Measurements from ENCODE around the gene SPEM3.

SPEM3 gene

GRCh38 chr17:7428557-7428956, at the start of gene SPEM3:
Gene SPEM3 (plus strand): TSS chr17:7428857. CDS start chr17:7428903, 46 bp downstream.
- H3K4me3 ChIP-seq (replicated peaks in 1 of 2; ENCODE audit: low read depth in 2 of 2, low read length in 2 of 2): no peak within 1 kb of the TSS
- DNase-seq (ENCODE audit: low read depth in 2 of 2): no peak
- TF ChIP-seq, protein P1, sequence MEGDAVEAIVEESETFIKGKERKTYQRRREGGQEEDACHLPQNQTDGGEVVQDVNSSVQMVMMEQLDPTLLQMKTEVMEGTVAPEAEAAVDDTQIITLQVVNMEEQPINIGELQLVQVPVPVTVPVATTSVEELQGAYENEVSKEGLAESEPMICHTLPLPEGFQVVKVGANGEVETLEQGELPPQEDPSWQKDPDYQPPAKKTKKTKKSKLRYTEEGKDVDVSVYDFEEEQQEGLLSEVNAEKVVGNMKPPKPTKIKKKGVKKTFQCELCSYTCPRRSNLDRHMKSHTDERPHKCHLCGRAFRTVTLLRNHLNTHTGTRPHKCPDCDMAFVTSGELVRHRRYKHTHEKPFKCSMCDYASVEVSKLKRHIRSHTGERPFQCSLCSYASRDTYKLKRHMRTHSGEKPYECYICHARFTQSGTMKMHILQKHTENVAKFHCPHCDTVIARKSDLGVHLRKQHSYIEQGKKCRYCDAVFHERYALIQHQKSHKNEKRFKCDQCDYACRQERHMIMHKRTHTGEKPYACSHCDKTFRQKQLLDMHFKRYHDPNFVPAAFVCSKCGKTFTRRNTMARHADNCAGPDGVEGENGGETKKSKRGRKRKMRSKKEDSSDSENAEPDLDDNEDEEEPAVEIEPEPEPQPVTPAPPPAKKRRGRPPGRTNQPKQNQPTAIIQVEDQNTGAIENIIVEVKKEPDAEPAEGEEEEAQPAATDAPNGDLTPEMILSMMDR (IDR thresholded peaks at IDR 0.05; ENCODE audit: low read depth, low read length): no peak

- TF ChIP-seq, protein P1 (IDR thresholded peaks at IDR 0.05; ENCODE audit: low read depth, low read length): no peak
- DNase-seq (ENCODE audit: low read depth in 2 of 2): no peak
- H3K4me3 ChIP-seq (replicated peaks in 1 of 2; ENCODE audit: low read depth in 2 of 2, low read length in 2 of 2): no peak overlapping the region
Observed at GRCh38 chr17:7379134-7379533, 49.5 kb upstream of the SPEM3 start.

DNA sequence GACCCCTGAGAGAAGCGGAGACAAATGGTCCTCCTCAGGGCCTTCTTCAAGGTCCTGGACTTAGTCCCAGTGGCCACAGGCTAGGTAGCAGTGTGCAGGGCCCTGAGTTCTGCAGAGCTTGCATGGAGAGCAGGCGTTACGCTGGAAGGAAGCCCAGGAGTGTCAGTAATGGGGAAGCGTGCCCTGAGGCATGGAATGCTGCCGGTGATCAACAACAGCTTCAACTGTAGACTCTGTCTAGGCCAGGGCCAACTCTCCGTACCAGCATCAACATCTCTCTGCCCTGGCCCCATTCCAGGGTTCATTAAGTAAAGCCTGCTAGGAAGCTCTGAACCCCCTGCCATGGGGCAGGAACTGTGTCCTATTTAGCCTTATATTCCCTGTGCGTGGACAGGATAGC, 48.3 kb upstream of the SPEM3 start:
- peak in 1 of 2 donors; percentile 75 for DNase-seq (ENCODE audit: low read depth in 2 of 2)
- TF ChIP-seq, protein P1 (IDR thresholded peaks at IDR 0.05; ENCODE audit: low read depth, low read length): no peak
- no peak overlapping the region for H3K4me3 ChIP-seq (replicated peaks in 1 of 2; ENCODE audit: low read depth in 2 of 2, low read length in 2 of 2)

- TF ChIP-seq, protein P1 (IDR thresholded peaks at IDR 0.05; ENCODE audit: low read depth, low read length): no peak
- no peak for DNase-seq (ENCODE audit: low read depth in 2 of 2)
- peak within 1 kb of the TSS; percentile 25 to 30 for H3K4me3 ChIP-seq (replicated peaks in 1 of 2; ENCODE audit: low read depth in 2 of 2, low read length in 2 of 2)
Observed at GRCh38 chr17:7380855-7381683, 47.6 kb upstream of the SPEM3 start, which contains the start of gene TNK1. Gene TNK1 (plus strand): TSS chr17:7381089. CDS start chr17:7382927, 1,838 bp downstream.

GRCh38 chr17:7382901-7383300, 45.8 kb upstream of the SPEM3 start:
- DNase-seq (ENCODE audit: low read depth in 2 of 2): no peak
- H3K4me3 ChIP-seq (replicated peaks in 1 of 2; ENCODE audit: low read depth in 2 of 2, low read length in 2 of 2): no peak overlapping the region
- TF ChIP-seq, protein P1 (IDR thresholded peaks at IDR 0.05; ENCODE audit: low read depth, low read length): no peak

DNA sequence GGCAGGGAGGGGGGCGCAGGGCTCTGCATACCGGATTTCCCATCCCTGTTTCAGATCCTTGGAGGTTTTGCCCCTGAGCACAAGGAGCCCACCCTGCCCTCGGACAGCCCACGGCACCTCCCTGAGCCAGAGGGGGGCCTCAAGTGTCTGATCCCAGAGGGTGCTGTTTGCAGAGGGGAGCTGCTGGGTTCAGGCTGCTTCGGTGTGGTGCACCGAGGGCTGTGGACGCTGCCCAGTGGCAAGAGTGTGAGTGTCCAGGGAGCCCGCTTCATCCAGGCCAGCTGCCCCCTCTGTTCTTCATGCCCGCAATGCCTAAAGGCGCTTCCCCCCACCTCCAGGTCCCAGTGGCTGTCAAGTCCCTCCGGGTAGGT, 45.3 kb upstream of the SPEM3 start:
- TF ChIP-seq, protein P1 (IDR thresholded peaks at IDR 0.05; ENCODE audit: low read depth, low read length): no peak

More for the DNA sequence above, 45.3 kb upstream of the SPEM3 start:
- DNase-seq (ENCODE audit: low read depth in 2 of 2): no peak
- H3K4me3 ChIP-seq (replicated peaks in 1 of 2; ENCODE audit: low read depth in 2 of 2, low read length in 2 of 2): no peak overlapping the region
